K562 (cell line): Measurements from ENCODE around the gene CACNA1S. TPM values are rescaled to one million over a fixed set of nuclear protein-coding genes. Genes with fewer than 3 reads are reported as not detected.

ENCODE experiments used
- ATAC-seq: fragments of 200-7000 bp; cut with Tn5 transposase; 3 replicates; pipeline ENCODE4 v1.9.1; 2020; ENCODE audit warnings: moderate library complexity
- Bru-seq: library from RNA; stranded (reverse); fragments of 400-500 nt; gene quantifications from one replicate; lab custom pipeline; 2021; lab: Mats Ljungman, UMichigan
- BruChase-seq, 2 experiments: library from RNA; stranded (reverse); fragments of 400-500 nt; gene quantifications; one replicate each; lab custom pipeline; 2021; lab: Mats Ljungman, UMichigan
- BruUV-seq: library from RNA; stranded (reverse); fragments of 400-500 nt; replicated peaks from 2 replicates; lab custom pipeline; 2021; lab: Mats Ljungman, UMichigan
- CTCF ChIA-PET: fragments of 300-600 bp; formaldehyde crosslinking; extraction: SDS; loops from one replicate; lab custom pipeline; 2021; ENCODE audit warnings: low intra/inter-chr PET ratio; lab: Yijun Ruan, JAX
- POLR2A ChIA-PET: fragments of 300-600, 350-650 bp; sonication (Branson Sonifier 250); formaldehyde crosslinking; extraction: SDS; loops from one replicate; lab custom pipeline; 2021; ENCODE audit warnings: antibody characterized with exemption, inconsistent platforms; lab: Yijun Ruan, JAX
- DNase-seq, 4 experiments: peaks; one replicate each; pipeline versions ENCODE4 v3.0.0 to v3.0.0-alpha.2; 2011 to 2018; ENCODE audit warnings: low spot score in 3 of 4, mixed read lengths in 3 of 4; ENCODE audit errors: extremely low read depth in 1 of 4
- FAIRE-seq: peaks from 2 replicates; lab custom pipeline; 2011; peaks lifted over from hg19 to GRCh38; lab: Jason Lieb, UNC
- H2AFZ ChIP-seq: 2 replicates; pipeline ENCODE4 v1.6.0; 2011; ENCODE audit warnings: low read depth, low read length, control low read depth, inconsistent platforms
- H3K27ac ChIP-seq: fragments of 200-600 bp; 3 replicates; pipeline ENCODE4 v1.8.0; 2011; ENCODE audit warnings: low read depth, mild to moderate bottlenecking, control low read depth, inconsistent platforms, low read length, moderate library complexity, mixed read lengths; ENCODE audit errors: extremely low read depth
- H3K27me3 ChIP-seq, 2 experiments: fragments of 300-600 bp in 1 of 2; 2 replicates in 1 of 2; 3 replicates in 1 of 2; pipeline versions ENCODE4 v1.6.0 to v1.8.0; 2011; ENCODE audit warnings: inconsistent platforms in 2 of 2, low read length in 2 of 2, mild to moderate bottlenecking in 1 of 2, mixed read lengths in 1 of 2, moderate library complexity in 1 of 2; ENCODE audit not compliant: control insufficient read depth in 2 of 2, insufficient read depth in 2 of 2
- H3K36me3 ChIP-seq: fragments of 300-600 bp; 3 replicates; pipeline ENCODE4 v1.8.0; 2011; ENCODE audit warnings: mild to moderate bottlenecking, low read length, inconsistent platforms; ENCODE audit not compliant: control insufficient read depth, insufficient read depth
- H3K4me1 ChIP-seq, 2 experiments: fragments of 200-600 bp in 1 of 2; replicated peaks in 1 of 2; 2 replicates in 1 of 2; 3 replicates in 1 of 2; pipeline versions ENCODE4 v1.5.1 to v1.8.0; 2011; ENCODE audit warnings: inconsistent platforms in 2 of 2, low read length in 2 of 2, mild to moderate bottlenecking in 1 of 2, mixed read lengths in 1 of 2, moderate library complexity in 1 of 2; ENCODE audit not compliant: control insufficient read depth in 2 of 2, insufficient read depth in 2 of 2
- H3K4me2 ChIP-seq: 2 replicates; pipeline ENCODE4 v1.6.1; 2011; ENCODE audit warnings: low read length, control low read depth, inconsistent platforms, mixed read lengths; ENCODE audit not compliant: insufficient read depth
- H3K4me3 ChIP-seq: fragments of 200-600 bp; sonication (generic), shearing (Covaris generic); 2 replicates; pipeline ENCODE4 v1.5.1; 2016; ENCODE audit warnings: control low read depth, inconsistent platforms
- H3K79me2 ChIP-seq: fragments of 200-600 bp; 3 replicates; pipeline ENCODE4 v1.8.0; 2011; ENCODE audit warnings: low read length, inconsistent platforms; ENCODE audit not compliant: control insufficient read depth, insufficient read depth
- H3K9ac ChIP-seq, 2 experiments: 2 replicates each; pipeline versions ENCODE4 v1.6.0 to v1.6.1; 2011; ENCODE audit warnings: low read depth in 2 of 2, low read length in 2 of 2, control low read depth in 1 of 2, inconsistent platforms in 1 of 2, mild to moderate bottlenecking in 1 of 2, mixed read lengths in 1 of 2; ENCODE audit not compliant: insufficient read depth in 1 of 2
- H3K9me1 ChIP-seq: one replicate; pipeline ENCODE4 v1.6.0; 2011; ENCODE audit warnings: inconsistent platforms, mild to moderate bottlenecking, low read length, moderate library complexity; ENCODE audit not compliant: control insufficient read depth, insufficient read depth
- H3K9me3 ChIP-seq: replicated peaks from 2 replicates; pipeline ENCODE4 v1.5.1; 2011; ENCODE audit warnings: low read depth, low read length, inconsistent platforms; ENCODE audit not compliant: control insufficient read depth, insufficient read depth
- H4K20me1 ChIP-seq: replicated peaks from 2 replicates; pipeline ENCODE4 v1.6.1; 2011; ENCODE audit warnings: low read length, inconsistent platforms, mixed read lengths; ENCODE audit not compliant: control insufficient read depth, insufficient read depth
- TFAM ChIP-seq: fragments of 250-450 bp; sonication (Bioruptor Pico); conservative IDR thresholded peaks from 2 replicates; pipeline ENCODE4 v1.5.0; 2021; ENCODE audit warnings: mild to moderate bottlenecking, moderate library complexity
- WGBS: fragments of 100-300 bp; shearing (Covaris generic); methylation state at CpG from one replicate; pipeline ENCODE4 v1.1.6; 2016; ENCODE audit warnings: low coverage, mixed read lengths; ENCODE audit not compliant: insufficient coverage; ENCODE audit errors: missing lambda C conversion rate; 5-methylcytosine and 5-hydroxymethylcytosine counted together
- in situ Hi-C: fragments of 300-500 bp; cut with MboI; formaldehyde crosslinking; loops from 4 replicates; pipeline ENCODE4 v1.15.0; 2018; ENCODE audit warnings: inconsistent platforms, mixed read lengths
- intact Hi-C: fragments of 100-400 bp; cut with micrococcal nuclease; formaldehyde crosslinking; loops from 2 replicates; pipeline ENCODE4 v1.14.2; 2022
- long read RNA-seq, 3 experiments: library from polyadenylated mRNA in 2 of 3; library from RNA in 1 of 3; unstranded in 2 of 3; stranded (forward) in 1 of 3; transcript quantifications; one replicate each; pipeline ENCODE4 v2.0.0, GENCODE V29; 2019 to 2022
- polyA minus RNA-seq, 3 experiments: library from RNA; depleted of rRNA, polyadenylated mRNA; stranded (reverse); fragments of >200 nt; gene quantifications; 2 replicates each; pipeline ENCODE4 v1.2.3, GENCODE V29; 2011
- polyA plus RNA-seq, 8 experiments: library from polyadenylated mRNA; depleted of rRNA in 4 of 8; stranded (reverse) in 5 of 8; unstranded in 3 of 8; fragments of >200 nt; fragmentation: Nextera tagmentation in 2 of 8; fragmentation: Illumina TruSeq in 1 of 8; extraction: Ambion mirVana in 2 of 8; extraction: Trizol in 1 of 8; gene quantifications; 2 replicates each; pipeline versions ENCODE4 v1.2.1 to v1.2.3, GENCODE V29; 2011 to 2014; ENCODE audit warnings: inconsistent platforms in 1 of 8, missing spikeins in 1 of 8
- total RNA-seq, 7 experiments: library from RNA; depleted of rRNA in 6 of 7; stranded (reverse); fragments of >200 nt in 6 of 7; fragmentation: Illumina TruSeq in 2 of 7; extraction: Trizol in 2 of 7; gene quantifications; 2 replicates each; pipeline versions ENCODE4 v1.2.1 to v1.2.3, GENCODE V29; 2011 to 2021; ENCODE audit warnings: low replicate concordance in 1 of 7

The CACNA1S gene
- total RNA-seq (2011; cell fraction: chromatin; rRNA removed; ENCODE audit: low replicate concordance) = not detected in 2 replicates
- not detected in 2 replicates for total RNA-seq (2011; cell fraction: nucleolus; rRNA removed)
- not detected in 2 replicates for total RNA-seq (2011; cell fraction: nucleoplasm; rRNA removed)
- total RNA-seq (2014; rRNA removed) (not detected in 2 replicates), total RNA-seq (2014; rRNA removed; fragmentation: Illumina TruSeq; extraction: Trizol) (not detected in 2 replicates), total RNA-seq (2015; rRNA removed; fragmentation: Illumina TruSeq; extraction: Trizol) (not detected in 2 replicates), total RNA-seq (2021) (not detected in 2 replicates), polyA plus RNA-seq (2011; rRNA removed) (not detected in 2 replicates), polyA plus RNA-seq (2014; fragmentation: Illumina TruSeq; extraction: Trizol) (not detected in 2 replicates), polyA plus RNA-seq (2014; fragmentation: Nextera tagmentation; extraction: Ambion mirVana) (not detected), polyA plus RNA-seq (2014; rRNA removed) (not detected in 2 replicates), polyA minus RNA-seq (2011; rRNA and poly(A)+ RNA removed) (not detected in 2 replicates), Bru-seq, nascent RNA (percentile 1 among the genes with signal in this experiment), BruChase-seq, experiment 1, labeled RNA remaining after a 2-hour chase (percentile 1 among the genes with signal in this experiment), BruChase-seq, experiment 2, labeled RNA remaining after a 6-hour chase (not detected)
- not detected in 2 replicates for polyA plus RNA-seq (2011; cell fraction: cytosol; rRNA removed)
- not detected in 2 replicates for polyA plus RNA-seq (2011; cell fraction: nucleus; rRNA removed)
- polyA plus RNA-seq (2012) = 0.01 TPM in 1 of 2 replicates, not detected in the other
- polyA minus RNA-seq (2011; cell fraction: cytosol; rRNA and poly(A)+ RNA removed) = not detected in 2 replicates
- not detected in 2 replicates for polyA minus RNA-seq (2011; cell fraction: nucleus; rRNA and poly(A)+ RNA removed)
- long read RNA-seq, experiment 1 = 0 reads
- long read RNA-seq, experiment 2 = 0 reads
- long read RNA-seq, experiment 3 = 0 reads

GRCh38 chr1:201112173-201112731 is at the start of gene CACNA1S:
CACNA1S (minus strand) TSS chr1:201112426; CDS start chr1:201112339, 87 bp downstream.
- Histone ChIP-seq H3K27ac (no peak within 1 kb of the TSS), H3K9me3 (no peaks in the 10 kb centered on the region), H3K9me1 (no peaks in the 10 kb centered on the region), H4K20me1 (peaks cover 7% of the 10 kb centered on the region), H3K4me2 (no peak within 1 kb of the TSS), H3K4me3 (no peak within 1 kb of the TSS), H3K4me1 (peaks cover 0 to 7% of the 10 kb centered on the region in 2 experiments; a peak in 2 of 5 replicates), H3K27me3 (peaks cover 24 to 57% of the 10 kb centered on the region in 2 experiments), H3K9ac (no peak within 1 kb of the TSS), H3K79me2 (no peaks in the 10 kb centered on the region), H3K36me3 (no peaks in the 10 kb centered on the region), H2AFZ (no peak within 1 kb of the TSS)
- ChIA-PET POLR2A (no interaction called here), CTCF (no interaction called here)
- WGBS = 1% methylated on average over 9 of the region's 9 CpGs
- no TSS peak for BruUV-seq
- TF ChIP-seq TFAM (CRISPR knock-in tag) = no peak
- ATAC-seq (no peak), FAIRE-seq (no peak), DNase-seq (no peak)
- in situ Hi-C loops = no loop called here
- intact Hi-C loops = loop anchor here (10.0 kb wide), 1 partner anchor 67 kb away; no protein-coding TSS in a partner anchor
